Nucleus accumbens (tissue), 56 donors: ENCODE data around the gene NT5DC4.

ENCODE experiments used
- DNase-seq, 56 donors: peaks; one replicate each; lab custom pipeline; 2025; lab: John Stamatoyannopoulos, UW

The NT5DC4 gene

DNA sequence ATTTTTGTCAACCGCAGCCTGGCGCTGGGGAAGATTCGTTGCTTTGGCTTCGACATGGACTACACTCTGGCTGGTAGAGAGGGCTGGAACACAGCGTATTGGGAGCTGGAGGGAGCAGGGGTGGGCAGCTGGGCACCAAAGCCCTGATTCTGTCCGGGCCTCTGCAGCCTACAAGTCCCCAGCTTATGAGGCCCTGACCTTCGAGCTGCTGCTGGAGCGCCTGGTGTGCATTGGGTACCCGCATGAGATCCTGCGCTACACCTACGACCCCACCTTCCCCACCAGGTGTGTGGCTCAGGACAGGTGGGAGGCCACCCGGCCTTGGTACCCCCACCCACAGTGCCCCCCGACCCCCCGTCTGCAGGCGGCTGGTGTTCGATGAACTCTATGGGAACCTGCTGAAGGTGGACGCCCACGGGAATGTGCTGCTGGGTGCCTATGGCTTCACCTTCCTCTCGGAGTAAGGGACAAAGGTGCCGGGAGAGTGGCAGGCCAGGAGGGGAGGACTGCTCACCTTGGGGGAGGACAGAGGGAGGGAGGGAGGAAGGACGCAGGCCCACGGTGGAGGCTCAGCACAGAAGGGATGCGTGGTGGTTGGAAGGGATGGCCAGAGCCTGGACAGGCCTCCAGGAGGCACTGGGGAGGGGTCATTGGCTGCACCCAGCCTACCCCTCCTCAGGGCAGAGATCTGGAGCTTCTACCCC lies 1.2 kb downstream of the NT5DC4 start:
- DNase-seq: no peak

DNA sequence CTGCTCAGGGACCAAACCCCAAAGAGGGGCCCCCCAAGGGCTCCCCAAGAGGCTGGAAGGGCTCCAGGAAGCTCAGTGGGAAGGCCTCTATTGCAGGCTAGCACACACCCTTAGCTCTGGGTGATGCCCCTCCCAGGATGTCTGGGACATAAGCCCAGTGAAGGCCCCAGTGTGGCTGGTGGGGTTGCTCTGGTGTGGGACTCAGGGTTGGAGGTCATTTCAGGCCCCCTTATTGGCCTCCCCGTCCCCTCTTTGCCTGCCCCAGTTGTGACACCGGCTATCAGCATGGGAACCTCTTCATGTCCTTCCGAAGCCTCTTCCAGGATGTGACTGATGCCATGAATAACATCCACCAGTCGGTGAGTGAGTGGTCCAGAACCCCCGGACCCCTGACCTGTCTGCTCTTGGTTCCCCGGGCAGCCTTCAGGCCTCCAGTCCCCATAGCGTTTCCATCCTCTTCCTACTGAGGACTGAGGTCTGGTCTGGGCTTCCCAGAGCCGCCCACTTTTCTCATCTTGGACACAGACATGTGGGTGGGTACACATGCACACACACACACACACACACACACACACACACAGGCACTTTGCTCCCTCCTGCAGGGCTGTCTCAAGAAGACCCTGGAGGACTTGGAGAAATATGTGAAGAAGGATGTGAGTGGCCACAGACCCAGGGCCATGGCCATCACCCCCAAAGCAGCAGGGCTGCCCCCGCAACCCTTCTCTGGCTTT lies 2.2 kb downstream of the NT5DC4 start:
- DNase-seq: no peak

DNA sequence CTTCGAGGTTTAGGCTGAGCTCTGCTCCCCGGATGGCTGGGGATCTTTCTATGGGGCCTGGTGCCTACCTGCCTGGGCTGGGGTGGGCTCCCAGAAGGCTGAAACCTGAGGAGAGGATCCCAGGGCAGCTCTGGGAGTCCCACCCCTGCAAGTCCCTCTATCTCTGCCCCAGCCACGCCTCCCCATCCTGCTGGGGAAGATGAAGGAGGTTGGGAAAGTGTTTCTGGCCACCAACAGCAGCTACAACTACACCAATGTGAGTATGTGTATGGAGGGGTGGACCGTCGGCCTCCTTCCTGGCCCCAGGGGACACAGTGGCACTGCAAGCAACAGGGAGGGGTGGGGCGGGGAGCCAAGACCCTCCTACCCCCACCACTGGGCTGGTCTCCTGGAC lies 2.7 kb downstream of the NT5DC4 start:
- DNase-seq: no peak

DNA sequence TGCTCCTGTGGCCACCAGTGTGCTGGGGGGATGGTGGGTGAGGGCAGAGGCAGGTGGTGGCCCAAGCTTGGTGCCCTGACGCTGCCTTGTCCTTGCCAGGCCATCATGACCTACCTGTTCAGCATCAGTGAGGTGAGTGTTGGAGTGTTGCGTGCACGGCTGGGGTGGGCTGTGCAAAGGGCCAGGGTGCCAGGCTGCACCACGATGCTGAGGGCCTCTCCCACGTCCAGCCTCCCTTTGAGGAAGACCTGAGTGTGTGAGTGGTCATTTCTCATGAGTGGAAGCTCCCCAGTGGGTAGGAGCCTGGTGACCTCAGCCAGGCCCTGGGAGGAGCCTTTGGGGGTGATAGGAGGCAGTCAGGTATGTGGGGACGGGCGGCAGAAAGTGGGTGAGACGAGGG lies 3.2 kb downstream of the NT5DC4 start:
- no peak for DNase-seq

DNA sequence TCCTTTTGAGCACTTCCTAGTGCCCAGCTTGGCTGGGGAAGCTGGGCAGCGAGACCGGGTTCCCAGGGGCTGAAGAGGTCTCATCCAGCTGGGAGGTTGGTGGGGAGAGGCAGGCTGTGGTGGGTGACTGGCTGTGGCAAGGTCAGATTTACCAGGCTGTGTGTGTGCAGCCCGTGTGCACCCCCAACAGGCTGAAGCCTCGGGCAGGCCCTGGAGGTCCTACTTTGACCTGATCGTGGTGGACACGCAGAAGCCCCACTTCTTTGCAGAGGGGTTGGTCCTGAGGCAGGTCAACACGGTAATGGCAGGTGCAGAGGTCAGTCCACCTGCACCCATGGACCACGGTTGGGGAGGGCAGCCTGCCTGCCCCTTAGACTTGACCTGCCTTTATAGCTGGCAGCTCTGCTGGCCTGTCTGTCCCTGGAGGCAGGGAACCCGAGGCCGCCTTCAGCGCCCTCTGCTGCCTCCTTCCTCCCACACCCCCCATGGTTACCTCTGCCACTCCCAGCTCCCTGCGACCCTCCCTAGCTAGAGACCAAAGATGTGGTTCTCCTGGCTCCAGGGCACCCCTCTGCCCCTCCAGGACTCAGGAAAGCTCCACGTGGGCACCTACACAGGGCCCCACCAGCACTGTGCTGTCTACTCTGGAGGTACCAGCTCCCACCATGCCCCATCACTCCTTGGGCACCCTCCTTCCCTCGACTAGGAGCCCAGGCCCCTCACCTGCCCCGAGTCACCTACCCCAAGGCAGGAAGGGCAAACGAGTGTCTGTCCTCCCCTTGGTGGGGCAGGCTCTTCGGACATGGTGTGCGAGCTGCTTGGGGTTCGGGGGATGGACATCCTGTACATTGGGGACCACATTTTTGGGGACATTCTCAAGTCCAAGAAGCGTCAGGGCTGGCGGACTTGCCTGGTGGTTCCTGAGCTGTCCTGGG lies 4.0 kb downstream of the NT5DC4 start:
- no peak for DNase-seq

DNA sequence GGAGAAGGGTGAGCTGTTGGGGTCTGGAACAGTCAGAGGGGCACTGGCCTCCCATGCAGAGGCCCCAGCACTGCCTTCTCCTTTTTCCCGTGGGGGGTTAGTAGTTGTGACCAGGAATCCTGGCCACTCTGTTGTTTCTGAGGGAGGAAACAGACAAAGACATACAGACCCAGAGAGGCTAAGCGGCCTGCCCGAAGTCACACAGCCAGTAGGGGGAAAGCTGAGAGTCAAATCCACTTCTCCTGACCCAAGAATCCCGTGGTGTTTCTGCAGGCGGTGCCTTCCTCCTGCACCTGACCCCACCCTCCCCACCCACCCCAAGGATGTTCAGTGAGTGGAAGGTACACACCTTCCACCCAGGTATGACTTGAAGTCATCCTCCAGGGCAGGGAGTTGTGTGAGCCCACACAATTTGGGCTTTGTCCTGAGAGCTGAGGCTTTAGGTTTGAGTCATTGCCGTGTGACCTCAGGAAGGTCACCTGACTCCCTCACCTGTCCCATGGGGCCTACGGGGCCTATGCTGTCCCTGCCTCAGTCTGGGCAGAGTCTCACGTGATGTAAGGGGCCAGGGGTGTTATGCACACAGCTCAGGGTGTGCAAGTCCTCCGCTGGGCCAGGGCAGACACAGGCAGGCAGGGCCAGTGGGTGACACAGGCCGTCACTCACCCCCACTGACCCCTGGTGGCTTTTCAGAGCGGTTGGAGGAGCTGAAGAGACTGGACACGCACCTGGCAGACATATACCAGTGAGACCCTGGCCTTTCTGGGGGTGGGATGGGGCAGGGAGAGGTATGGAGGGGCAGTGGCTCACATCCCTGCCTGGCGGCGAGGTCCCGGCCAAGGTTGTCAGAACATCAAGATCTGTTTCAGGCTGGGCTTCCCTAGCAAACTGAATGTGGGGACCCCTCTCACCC lies 5.0 kb downstream of the NT5DC4 start:
- no peak for DNase-seq

DNA sequence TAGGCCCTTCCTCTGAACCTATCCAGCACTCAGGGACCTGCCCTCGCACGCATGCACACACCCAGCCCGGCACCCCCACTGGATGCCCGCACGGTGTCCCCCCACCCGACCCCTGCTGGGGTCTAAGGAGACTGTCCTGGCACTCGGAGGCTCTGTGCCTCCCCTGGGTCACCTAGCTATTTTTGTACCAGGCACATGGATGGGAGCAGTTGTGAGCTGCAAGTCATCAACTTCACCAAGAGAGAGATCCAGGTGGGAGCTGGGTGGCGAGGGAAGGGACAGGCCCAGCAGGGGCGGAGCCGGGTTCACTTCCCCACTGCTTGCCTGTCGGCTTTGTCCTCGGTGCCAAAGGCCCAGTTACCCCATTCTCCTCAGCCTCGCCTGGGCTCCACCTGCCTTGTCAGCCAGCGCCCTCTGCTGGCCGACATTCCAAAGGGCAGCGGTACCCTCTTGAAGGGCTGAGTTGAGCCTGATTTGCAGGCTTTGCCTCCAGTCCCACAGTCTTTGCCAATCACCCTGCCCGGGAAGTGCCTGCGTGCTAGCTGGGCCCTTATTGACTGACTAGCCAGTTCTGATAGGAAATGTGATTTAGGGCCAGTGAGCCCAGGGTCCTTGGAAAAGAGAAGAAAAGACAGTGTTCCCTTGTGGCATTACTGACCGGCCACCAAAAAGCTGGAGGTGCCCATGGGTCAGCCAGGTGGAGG lies 5.8 kb downstream of the NT5DC4 start:
- peak; percentile 17 to 93 (median 76) for DNase-seq

DNA sequence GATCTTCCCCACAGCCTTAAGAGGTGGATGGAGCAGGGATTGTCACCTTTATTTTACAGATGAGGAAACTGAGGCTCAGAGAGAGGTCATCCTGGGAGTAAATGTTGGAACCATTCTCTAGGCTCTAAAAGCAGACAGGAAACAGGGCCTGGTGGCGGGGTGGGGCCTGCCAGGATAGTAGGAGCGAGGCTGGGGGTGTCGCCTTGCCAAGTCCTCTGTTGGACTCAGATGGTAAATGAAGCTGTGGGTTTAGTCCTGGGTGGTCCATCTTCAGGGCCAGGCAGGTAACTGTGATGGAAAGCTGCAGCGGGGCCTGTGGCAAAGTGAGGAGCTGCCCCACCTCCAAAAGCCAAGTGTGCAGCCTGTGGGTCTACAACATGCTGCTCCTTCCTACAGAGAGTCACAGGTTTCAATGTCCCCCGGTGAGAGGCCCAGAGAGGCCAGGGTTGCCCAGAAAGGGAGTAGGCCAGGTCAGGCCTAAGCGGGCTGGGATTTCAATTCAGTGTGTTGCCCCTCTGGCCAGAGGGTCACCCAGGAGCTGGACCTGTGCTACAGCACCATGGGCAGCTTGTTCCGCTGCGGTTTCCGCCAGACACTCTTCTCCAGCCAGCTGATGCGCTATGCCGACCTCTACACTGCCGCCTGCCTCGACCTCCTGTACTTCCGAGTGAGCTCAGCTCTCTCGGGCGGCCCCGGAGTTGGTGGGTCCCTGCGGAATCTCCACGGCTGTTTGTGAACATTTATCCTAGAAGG lies 6.6 kb downstream of the NT5DC4 start:
- DNase-seq: no peak

DNA sequence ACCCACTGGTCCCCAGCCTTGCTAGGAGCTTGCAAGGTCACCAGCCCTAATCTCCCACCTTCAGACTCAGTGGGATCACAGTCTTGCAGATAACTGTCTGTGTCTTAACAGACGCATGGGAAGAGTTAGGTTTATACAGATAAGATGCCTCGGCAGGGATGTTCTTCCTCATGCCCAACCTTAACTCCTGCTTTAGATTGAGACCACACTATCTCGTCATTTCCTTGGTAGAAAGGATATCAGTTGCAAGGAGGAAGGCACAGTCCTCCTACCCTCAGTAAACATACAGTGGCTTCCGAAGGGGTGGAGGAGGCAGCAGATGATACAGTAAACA lies 7.2 kb downstream of the NT5DC4 start:
- DNase-seq: no peak

DNA sequence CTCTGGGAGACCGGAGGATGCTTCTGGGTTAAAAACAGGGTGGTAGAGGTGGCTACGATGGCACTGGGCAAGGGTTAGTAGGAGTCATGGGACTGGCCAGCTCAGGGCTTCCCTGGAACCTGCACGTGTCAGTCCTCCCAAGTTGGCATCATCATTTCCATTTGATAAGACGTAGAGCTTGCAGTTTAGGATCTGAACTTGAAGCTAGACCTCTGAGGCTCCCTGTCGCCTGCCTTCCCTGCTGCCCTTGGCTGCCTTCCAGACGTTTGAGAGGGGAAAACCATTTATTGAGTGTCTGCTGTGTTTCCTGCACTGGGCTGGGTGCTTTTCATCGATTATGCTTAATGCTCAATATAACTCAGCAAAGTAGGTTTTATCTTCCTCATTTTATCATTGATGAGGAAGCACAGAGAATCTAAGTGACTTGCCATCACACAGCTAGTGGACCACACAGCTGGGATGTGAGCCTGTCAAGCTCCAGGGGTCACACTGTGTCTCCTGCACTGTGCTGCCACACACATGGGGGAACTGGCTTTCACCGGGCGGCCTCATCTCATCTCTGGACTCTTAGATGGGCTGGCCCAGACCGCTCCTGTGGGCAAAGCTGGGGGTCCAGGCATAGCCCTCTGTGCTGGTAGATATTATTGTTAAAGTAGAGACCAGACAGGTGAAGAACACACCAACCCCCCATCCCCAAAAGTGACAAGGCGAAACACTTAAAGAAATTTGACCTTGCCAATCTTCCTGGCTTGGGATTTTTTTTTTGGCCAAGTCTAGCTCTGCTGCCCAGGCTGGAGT lies 7.8 kb downstream of the NT5DC4 start:
- DNase-seq: no peak

DNA sequence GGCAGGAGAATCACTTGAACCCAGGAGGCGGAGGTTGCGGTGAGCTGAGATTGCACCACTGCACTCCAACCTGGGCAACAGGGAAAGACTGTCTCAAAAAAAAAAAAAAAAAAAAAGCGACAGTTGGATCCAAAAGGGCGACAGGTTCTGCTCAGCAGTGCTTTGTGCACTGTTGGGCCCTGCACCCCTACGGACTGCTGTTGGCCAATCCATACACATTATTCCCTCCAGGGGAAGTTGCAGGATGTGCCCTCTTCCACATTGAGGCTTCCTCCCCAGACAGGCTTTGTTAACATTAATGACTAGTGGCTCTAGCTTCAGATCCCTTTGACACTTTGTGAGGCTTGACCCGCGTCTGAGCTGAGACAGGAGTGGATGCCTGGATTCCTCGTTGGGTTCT lies 9.4 kb downstream of the NT5DC4 start:
- DNase-seq: no peak

DNA sequence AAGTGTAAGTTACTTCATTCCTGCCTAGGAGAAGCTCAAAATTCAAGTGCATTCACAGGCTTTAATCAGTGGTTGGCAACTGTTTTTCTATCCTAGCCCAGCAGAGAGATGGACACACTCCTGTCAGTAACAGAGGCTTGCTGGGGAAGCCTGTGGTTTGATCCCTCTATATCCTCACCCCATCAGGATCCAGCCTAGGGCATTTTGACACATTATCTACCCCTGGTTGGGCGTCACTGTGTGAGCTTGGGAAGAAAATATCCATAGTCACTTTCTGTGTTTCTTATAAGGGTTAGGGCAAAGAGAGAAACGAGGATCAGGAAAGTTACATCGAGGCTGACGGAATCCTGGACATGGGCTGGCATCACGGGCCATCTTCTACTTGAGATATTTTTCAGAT lies 10.0 kb downstream of the NT5DC4 start:
- DNase-seq: no peak

DNA sequence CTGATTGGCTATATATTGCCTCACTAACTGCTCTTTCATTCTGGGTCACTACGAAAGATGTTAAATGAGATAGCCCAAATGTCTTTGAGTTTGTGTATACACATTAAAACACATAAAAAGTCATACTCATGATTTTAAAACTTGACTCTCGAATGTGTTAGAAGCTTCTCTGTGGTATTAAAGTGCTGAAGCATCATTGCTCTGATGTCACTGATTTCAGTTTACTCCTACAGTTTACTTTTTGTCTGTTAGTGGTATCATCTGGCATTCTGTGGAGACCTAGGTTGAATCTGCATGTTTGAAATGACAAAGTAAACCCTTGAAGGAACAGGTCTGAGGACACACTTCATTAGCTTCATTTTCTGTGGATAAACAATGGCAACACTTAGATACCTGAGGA lies 10.7 kb downstream of the NT5DC4 start:
- no peak for DNase-seq

DNA sequence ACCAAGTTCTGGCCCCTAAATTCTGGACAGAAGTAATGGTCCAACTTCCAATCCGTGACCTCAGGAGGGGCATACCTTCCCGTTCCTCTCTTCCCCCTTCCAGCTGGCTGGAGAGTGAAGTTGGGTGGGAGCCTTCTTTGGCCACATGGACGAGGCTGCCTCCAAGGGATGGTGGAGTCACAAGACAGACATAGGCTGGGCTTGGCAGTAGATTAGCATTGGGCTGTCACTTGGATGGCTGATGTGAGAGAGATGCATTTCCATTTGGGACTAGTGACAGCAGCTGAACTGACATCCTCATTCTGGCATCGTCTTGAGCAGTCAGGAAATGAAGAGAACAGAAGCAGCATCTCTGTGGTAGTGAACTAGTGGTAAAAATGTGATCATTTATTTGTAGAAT lies 12.6 kb downstream of the NT5DC4 start:
- DNase-seq: no peak

DNA sequence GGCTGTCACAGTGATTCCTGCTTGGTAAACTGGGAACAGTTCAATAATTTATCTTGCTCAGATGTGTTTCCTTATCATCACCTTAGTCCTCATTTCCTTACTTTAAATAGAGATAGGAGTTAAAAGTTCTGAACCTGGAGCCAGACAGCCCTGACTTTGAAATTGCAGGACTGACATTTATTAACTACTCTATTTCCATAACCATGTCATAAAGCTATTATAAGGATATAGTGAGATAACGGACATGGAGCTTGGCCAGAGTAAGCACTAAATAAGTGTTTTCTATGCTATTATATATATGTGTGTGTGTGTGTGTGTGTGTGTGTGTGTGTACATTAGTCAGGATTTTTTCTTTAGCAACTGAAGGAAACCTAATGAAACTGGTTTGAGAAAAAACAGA lies 13.1 kb downstream of the NT5DC4 start:
- DNase-seq: no peak

DNA sequence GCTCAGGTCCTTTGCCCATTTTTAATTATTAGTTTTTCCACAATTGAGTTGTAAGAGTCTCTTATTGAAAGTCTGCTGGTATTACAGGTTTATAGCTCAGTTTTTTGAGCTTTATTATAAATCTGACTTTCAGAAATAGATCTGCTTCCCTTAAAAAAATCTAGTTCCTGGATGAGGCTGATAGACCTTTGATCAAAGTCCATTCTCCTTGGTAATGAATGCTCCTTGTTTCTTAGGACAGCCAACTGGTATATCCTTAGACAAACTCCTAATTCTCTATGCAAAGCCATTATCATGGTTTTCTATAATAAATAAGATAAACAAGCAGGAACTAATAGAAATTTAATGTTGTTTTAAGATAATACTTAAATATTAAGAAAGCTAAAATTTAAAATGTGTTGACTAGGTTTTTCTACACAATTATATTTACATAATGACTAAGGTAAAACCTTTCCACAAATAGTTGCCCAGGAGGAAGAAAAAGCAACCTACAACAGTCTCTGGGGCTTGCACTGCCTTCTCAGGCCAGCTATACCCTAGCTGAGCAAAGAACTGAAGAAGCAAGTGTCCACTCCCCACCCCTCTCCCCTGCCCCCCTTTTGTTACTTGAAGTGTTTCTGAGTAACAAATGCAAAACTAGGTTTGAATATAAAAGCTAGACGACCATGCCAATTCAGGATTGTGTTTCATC lies 16.9 kb downstream of the NT5DC4 start:
- no peak for DNase-seq

DNA sequence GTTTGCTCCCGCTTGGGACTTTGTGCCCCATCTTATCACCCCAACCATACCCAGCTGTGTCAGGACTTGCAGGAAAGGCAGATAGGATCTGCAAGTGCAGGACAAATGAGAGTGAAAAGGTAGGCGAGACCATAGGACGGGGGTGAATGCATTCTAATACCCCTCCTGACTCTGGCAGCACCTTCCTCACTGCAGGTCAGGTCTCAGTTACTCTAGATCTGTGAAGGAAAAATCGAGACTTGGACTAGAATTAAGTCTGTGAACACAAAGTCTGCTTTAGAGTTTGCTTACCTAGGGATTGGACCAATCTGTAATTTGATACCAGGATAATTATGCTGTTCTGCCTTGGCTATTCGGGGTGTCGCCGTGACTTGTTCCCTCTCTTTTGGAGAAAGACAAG lies 19.7 kb downstream of the NT5DC4 start:
- no peak for DNase-seq
